RWPE1 (cell line): ENCODE data around the gene NCAN.

Experiments
- CTCF ChIA-PET: fragments of 350-600 bp; sonication (Branson Sonifier 250); formaldehyde crosslinking; extraction: SDS; loops from one replicate; lab custom pipeline; 2021; lab: Yijun Ruan, JAX
- POLR2A ChIA-PET: fragments of 400-600 bp; formaldehyde crosslinking; extraction: SDS; loops from one replicate; lab custom pipeline; 2020; ENCODE audit warnings: antibody characterized with exemption; ENCODE audit not compliant: low non-redundant PET; lab: Yijun Ruan, JAX
- DNase-seq: peaks from one replicate; pipeline ENCODE4 v3.0.0; 2012; ENCODE audit warnings: low spot score
- H3K27ac ChIP-seq: fragments of 450-650 bp; 2 replicates; pipeline ENCODE4 v1.5.1; 2017
- TF ChIP-seq, protein P1 (sequence below): fragments of 450-650 bp; conservative IDR thresholded peaks from 2 replicates; pipeline ENCODE4 v1.5.1; 2017; ENCODE audit warnings: low read depth, mild to moderate bottlenecking

The NCAN gene

GRCh38 chr19:19223060-19223459 lies 11.3 kb downstream of the NCAN start:
- ChIA-PET CTCF (no interaction called here), POLR2A (no interaction called here)
- H3K27ac ChIP-seq: no peak overlapping the region
- DNase-seq: no peak
- TF ChIP-seq, protein P1, sequence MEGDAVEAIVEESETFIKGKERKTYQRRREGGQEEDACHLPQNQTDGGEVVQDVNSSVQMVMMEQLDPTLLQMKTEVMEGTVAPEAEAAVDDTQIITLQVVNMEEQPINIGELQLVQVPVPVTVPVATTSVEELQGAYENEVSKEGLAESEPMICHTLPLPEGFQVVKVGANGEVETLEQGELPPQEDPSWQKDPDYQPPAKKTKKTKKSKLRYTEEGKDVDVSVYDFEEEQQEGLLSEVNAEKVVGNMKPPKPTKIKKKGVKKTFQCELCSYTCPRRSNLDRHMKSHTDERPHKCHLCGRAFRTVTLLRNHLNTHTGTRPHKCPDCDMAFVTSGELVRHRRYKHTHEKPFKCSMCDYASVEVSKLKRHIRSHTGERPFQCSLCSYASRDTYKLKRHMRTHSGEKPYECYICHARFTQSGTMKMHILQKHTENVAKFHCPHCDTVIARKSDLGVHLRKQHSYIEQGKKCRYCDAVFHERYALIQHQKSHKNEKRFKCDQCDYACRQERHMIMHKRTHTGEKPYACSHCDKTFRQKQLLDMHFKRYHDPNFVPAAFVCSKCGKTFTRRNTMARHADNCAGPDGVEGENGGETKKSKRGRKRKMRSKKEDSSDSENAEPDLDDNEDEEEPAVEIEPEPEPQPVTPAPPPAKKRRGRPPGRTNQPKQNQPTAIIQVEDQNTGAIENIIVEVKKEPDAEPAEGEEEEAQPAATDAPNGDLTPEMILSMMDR: no peak

- no peak for DNase-seq
- CTCF ChIA-PET: no interaction called here
- no peak overlapping the region for H3K27ac ChIP-seq
- TF ChIP-seq, protein P1: no peak
- POLR2A ChIA-PET: no interaction called here
Observed at GRCh38 chr19:19223636-19224035, 11.9 kb downstream of the NCAN start.

DNA sequence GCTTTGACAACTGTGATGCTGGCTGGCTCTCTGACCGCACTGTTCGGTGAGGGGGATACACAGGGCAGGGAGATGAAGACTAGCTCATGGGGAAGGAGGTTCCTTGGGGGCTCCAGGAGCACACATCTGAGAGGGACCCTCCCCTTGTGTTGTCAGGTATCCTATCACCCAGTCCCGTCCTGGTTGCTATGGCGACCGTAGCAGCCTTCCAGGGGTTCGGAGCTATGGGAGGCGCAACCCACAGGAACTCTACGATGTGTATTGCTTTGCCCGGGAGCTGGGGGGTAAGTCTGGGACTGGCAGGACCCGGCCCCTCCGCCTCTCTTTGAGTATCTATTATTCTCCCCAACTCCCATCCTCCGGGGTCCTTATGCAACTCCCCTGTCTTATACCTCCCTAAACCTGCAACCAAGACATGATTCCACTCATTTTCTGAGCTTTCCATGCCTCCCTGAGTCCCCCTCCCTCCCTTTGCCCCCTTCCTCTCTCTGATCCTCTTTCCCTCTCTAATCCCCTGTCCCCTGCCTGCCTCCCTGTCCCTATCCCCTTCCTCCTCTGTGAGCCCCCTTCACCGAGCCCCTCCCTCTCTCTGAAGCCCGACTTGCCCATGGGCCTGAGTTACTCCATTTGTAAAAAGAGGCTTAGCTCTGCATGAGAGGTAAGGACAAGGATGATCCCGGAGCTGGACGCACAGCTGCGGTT lies 12.5 kb downstream of the NCAN start:
- TF ChIP-seq, protein P1: no peak
- POLR2A ChIA-PET: no interaction called here
- no peak overlapping the region for H3K27ac ChIP-seq
- CTCF ChIA-PET: interaction anchor here (0.9 to 1.4 kb wide), 3 partner anchors 16 to 78 kb away, joined by 3 to 7 read pairs (median 3); no protein-coding TSS in a partner anchor
- DNase-seq: no peak

DNA sequence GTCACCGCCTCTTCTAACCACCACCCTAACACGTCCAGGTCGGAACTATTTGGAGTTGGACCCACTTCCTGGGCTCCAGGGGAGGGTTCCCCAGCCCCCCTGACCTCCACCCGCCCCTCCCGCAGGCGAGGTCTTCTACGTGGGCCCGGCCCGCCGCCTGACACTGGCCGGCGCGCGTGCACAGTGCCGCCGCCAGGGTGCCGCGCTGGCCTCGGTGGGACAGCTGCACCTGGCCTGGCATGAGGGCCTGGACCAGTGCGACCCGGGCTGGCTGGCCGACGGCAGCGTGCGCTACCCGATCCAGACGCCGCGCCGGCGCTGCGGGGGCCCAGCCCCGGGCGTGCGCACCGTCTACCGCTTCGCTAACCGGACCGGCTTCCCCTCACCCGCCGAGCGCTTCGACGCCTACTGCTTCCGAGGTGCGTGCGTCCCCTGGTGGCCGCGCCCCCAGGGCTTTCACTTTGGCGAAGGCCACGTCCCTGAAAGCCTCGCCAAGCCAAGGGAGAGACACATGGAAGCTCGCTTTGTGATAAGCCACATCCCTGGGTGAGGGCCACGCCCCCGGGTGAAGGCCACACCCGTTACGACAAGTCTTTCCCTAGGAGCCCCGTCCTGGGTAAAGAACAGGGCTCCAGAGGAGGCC lies 13.2 kb downstream of the NCAN start:
- POLR2A ChIA-PET: no interaction called here
- peak; percentile 84 for DNase-seq

DNA sequence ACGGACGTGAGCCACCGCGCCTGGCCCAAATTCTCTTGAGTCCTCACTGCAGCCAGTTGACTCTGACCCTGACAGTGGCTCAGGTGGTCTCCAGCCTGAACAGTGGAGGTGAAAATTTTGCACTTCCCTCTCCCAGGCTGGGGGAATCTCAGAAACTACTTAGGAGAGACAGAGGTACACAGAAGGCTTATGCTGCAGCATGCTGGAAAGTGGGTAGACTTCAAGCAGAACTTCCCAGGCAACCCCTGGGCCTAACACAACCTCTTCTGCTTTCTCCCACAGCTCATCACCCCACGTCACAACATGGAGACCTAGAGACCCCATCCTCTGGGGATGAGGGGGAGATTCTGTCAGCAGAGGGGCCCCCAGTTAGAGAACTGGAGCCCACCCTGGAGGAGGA lies 14.4 kb downstream of the NCAN start:
- no peak for DNase-seq
- H3K27ac ChIP-seq: no peak overlapping the region
- TF ChIP-seq, protein P1: no peak
- ChIA-PET POLR2A (no interaction called here), CTCF (interaction anchor here (0.6 to 0.9 kb wide), 2 partner anchors 8 to 649 kb away, joined by 4 to 5 read pairs; no protein-coding TSS in a partner anchor)

More for the DNA sequence above, 13.2 kb downstream of the NCAN start:
- TF ChIP-seq, protein P1: peak; percentile 89
- H3K27ac ChIP-seq: no peak overlapping the region
- CTCF ChIA-PET: interaction anchor here (0.6 to 1.4 kb wide), 9 partner anchors 9 to 224 kb away, joined by 3 to 7 read pairs (median 3); no protein-coding TSS in a partner anchor

GRCh38 chr19:19226663-19227062 lies 14.9 kb downstream of the NCAN start:
- TF ChIP-seq, protein P1: no peak
- no peak overlapping the region for H3K27ac ChIP-seq
- ChIA-PET CTCF (interaction anchor here (0.5 to 0.9 kb wide), 4 partner anchors 44 to 191 kb away, joined by 3 read pairs; no protein-coding TSS in a partner anchor), POLR2A (no interaction called here)
- no peak for DNase-seq
